ENCODE data around the gene KDM4C.

GRCh38 chr9:7161469-7161868, 403.7 kb downstream of the KDM4C start:
- TF ChIP-seq, protein P1, sequence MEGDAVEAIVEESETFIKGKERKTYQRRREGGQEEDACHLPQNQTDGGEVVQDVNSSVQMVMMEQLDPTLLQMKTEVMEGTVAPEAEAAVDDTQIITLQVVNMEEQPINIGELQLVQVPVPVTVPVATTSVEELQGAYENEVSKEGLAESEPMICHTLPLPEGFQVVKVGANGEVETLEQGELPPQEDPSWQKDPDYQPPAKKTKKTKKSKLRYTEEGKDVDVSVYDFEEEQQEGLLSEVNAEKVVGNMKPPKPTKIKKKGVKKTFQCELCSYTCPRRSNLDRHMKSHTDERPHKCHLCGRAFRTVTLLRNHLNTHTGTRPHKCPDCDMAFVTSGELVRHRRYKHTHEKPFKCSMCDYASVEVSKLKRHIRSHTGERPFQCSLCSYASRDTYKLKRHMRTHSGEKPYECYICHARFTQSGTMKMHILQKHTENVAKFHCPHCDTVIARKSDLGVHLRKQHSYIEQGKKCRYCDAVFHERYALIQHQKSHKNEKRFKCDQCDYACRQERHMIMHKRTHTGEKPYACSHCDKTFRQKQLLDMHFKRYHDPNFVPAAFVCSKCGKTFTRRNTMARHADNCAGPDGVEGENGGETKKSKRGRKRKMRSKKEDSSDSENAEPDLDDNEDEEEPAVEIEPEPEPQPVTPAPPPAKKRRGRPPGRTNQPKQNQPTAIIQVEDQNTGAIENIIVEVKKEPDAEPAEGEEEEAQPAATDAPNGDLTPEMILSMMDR (IDR thresholded peaks at IDR 0.05; ENCODE audit: insufficient read depth, low read length, poor library complexity, severe bottlenecking) = no peak
- no peak for TF ChIP-seq EZH2phosphoT487 (conservative IDR thresholded peaks at IDR 0.05; ENCODE audit: low read length)

All from SU-DHL-6 (cell line).